CD4-positive, alpha-beta T cell treated with Interleukin-10 for 1 hour (primary cell): ENCODE results near the gene SDHAF1.
A peak's percentile ranks its signal among the peaks of the same experiment; 100 is the strongest.

ENCODE experiments used
- DNase-seq: peaks from one replicate; pipeline ENCODE4 v3.0.0-alpha.2; 2020

SDHAF1 gene

DNA sequence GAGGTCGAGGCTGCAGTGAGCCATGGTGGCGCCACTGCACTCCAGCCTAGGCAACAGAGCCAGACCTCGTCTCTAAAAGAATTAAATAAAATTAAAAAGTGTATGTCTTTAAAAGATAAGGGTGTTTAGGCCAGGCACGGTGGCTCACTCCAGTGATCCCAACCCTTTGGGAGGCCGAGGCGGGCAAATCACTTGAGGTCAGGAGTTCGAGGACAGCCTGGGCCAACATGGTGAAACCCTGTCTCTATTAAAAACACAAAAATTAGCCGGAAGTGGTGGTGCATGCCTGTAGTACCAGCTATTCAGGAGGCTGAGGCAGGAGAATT is 7.5 kb upstream of the SDHAF1 start:
- DNase-seq = no peak

- no peak for DNase-seq
These were observed 6.2 kb upstream of the SDHAF1 start for GRCh38 chr19:35988824-35989223.

DNA sequence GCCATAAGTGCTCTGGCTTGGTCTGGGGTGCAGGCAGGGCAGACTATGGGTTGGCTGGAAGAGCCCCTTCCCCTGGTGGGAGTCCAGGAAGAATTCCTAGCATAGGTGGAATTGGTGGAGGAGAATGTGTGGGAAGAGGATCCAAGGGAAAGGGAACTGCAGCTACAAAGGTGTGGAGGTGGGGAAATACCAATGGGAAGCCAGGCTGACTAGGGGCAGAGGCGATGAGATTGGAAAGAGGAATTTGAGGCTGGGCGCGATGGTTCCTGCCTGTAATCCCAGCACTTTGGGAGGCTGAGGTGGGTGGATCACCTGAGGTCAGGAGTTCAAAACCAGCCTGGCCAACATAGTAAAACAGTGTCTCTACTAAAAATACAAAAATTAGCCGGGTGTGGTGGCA is 4.8 kb upstream of the SDHAF1 start:
- DNase-seq = no peak

DNA sequence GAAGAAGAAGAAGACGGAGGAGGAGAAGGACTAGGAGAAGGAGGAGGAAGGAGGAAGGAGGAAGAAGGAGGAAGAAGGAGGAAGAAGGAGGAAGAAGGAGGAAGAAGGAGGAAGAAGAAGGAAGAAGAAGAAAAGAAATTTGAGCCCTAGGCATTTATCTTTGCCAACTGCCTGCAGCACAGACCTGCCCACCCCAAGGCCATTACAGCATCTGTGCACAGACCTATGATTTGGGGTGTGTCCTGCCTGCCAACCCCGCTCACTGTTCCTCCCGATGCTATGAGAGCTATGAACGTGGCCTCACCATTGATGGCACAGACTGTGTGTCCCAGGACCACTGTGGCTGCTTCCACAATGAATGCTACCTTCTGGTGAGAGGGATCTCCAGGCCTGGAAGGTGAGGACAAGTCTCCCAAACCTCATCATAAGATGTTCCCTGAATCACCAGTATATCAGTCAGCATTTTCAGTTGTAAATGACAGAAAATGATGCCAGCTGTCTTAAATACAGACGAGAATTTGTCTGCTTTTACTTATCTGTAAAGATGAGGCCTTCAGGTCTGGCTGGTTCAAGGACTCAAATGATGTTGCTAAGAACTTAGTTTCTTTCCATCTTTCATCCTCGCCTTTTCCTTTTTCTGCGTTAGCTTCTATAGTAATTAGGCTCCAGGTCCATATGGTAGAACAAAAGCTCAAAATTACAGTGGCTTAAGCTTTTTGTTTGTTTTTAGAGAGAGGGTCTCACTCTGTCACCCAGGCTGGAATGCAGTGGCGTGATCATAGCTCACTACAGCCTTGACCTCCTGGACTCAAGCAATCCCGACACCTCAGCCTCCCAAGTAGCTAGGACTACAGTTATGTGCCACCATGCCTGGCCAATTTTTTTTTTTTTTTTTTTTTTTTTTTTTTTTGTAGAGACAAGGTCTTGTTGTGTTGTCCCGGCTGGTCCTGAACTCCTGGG is 3.9 kb upstream of the SDHAF1 start:
- DNase-seq = no peak

GRCh38 chr19:35991731-35992450 is 3.1 kb upstream of the SDHAF1 start:
- DNase-seq = no peak

GRCh38 chr19:35992907-35993765 is 1.9 kb upstream of the SDHAF1 start:
- no peak for DNase-seq

GRCh38 chr19:35993923-35994598 is 927 bp upstream of the SDHAF1 start:
- no peak for DNase-seq

DNA sequence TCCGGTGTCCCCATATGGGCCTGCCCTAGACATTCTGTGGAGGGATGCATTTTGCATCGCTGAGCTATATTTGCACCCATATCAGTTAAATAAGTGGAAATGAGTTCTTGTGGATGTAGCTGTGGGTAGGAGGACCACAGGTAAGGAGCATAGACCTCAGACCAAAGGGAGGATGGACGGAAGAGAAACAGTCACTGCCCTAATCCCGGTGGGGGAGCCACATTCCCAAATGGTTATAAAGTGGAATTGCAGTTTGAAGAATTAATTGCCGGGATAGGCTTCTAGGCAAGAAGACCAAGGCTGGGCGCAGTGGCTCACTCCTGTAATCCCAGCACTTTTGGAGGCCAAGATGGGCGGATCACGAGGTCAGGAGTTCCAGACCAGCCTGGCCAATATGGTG is 1.8 kb downstream of the SDHAF1 start:
- DNase-seq = no peak

- DNase-seq = no peak
These were observed 6.6 kb downstream of the SDHAF1 start for GRCh38 chr19:36001605-36002004.

- no peak for DNase-seq
These were observed 8.3 kb downstream of the SDHAF1 start for GRCh38 chr19:36003284-36003683.

DNA sequence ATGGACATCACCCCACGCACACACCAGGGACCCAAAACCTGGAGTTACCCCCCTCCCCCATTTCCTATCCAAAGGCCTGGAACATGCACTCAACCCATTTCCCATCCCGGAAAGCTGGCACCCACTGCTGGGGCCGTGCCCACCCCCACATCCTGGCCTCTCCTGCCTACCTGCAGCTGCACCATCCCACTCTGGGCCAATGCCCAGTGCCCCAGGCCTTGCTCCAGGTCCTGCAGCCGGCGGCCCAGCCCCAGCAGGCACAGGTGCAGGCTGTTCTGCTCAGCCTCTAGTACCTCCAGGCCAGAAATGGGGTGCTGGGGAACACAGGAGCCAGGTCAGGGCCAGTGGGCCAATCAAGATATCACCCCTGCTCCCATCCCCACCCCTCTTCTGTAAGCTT is 12.0 kb downstream of the SDHAF1 start:
- no peak for DNase-seq

DNA sequence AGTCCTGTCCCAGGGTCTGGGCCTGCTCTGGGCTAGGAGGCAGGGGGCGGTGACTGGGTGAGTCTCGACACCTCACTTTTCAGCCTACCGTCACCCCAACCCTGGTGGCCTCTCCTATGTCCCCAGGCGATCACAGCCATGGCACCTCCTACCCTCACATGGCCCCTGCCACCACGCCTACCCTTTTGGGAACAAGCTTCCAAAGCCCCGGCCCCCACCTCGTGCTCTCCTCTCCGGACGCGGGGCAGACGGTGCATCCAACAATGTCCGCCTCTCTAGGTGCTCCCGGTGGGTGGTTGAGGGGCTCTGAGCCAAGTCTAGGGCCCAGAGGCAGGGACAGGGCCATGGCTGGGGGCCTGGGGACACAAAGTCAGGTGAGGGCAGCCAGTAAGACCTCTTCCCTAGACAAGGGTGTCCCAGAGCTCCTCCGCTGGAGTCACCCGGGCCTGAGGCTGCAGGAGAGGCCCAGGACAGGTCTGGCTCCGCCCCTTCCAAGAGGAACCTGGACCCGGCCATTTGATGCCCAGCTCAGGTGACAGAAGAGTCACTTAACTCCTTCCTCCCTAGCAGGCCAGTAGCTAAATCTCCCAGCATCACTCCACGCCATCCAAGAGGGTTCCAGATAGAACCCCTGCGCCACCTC is 13.5 kb downstream of the SDHAF1 start, which contains the start of gene SYNE4:
Gene SYNE4, minus strand, starts transcription at position 478 of the 643 bp plus-strand sequence. Its CDS starts 132 bp downstream, at position 346.
- DNase-seq = no peak

DNA sequence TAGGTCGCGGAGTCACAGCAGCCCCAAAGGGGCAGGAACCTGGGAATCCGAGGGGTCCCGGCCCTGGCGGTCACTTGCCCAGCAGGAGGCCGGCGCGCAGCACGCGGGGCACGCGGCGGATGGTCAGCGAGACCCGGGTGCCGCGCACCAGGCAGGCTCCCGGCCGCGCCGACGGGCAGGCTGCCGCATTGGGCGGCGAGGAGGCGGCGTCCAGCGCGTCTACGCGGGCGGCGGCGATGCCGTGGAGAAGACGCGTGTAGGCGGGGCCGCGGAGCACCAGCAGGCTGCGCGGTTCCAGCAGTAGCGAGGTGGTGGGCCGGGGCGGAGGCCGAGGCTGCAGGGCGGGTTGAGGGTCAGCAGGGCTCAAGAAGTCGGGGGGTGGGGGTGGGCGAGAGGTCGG is 14.2 kb downstream of the SDHAF1 start:
- DNase-seq = peak; percentile 44

DNA sequence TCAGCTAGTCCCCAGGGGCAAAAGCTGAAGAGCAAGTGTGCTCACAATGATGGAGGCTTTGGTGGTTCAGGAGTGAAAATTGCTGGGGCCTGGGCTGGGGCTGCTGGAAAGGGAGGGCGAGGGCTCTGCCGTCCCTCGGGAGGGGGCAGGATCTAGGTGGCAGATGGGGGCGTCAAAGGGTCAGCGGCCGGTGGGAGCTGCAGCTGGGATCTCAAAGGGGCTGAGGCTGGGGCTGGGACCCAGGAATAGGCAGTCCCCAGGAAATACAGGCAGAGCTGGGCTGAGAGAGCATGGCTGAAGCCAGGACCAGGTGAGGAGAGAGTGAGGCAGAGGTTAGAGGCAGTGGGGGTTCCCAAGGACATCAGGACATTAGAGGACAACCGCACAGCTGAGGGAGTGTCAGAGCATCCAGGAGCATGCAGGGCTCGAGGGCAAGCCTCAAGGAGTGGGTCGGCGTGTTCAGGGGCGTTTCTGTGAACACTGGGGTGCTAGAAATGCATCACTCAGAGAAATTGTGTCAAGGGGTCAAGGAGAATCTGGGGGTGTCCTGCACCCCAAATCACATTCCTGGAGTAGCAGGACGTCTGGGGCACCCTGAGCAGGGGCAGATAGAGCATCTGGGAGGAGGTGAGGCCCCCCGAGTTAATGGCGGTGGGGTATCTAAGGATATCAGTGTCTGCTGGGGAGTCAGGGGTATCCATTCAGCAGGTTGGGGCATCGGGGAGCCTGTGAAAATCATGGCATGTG is 14.8 kb downstream of the SDHAF1 start:
- DNase-seq = no peak

DNA sequence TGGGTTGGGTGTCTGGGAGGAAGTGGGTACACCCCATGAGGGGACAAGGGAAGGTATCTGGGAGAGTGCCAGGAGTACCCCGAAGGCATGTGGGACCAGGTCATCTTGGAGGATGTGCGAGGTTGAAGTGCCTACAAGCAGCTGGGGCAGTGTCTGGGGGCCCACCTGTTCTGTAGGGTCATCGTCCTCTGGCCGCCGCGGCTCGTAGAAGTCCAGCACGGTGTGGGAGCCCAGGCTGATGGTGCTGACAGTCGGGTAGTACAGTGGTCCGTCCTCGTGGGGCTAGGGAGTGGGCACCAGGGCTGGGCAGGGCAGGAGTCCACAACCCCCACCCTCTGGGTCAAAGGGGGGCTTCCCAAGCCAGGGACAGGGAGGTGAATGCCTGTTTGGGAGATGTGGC is 15.4 kb downstream of the SDHAF1 start:
- DNase-seq = no peak

GRCh38 chr19:36013280-36014011 is 18.5 kb downstream of the SDHAF1 start:
- no peak for DNase-seq

GRCh38 chr19:36014012-36014924 is 19.3 kb downstream of the SDHAF1 start, which contains the start of gene ALKBH6:
TSS of gene ALKBH6 (minus strand) at chr19:36014213. CDS start at chr19:36013397, 816 bp downstream.
- peak; percentile 99 for DNase-seq

DNA sequence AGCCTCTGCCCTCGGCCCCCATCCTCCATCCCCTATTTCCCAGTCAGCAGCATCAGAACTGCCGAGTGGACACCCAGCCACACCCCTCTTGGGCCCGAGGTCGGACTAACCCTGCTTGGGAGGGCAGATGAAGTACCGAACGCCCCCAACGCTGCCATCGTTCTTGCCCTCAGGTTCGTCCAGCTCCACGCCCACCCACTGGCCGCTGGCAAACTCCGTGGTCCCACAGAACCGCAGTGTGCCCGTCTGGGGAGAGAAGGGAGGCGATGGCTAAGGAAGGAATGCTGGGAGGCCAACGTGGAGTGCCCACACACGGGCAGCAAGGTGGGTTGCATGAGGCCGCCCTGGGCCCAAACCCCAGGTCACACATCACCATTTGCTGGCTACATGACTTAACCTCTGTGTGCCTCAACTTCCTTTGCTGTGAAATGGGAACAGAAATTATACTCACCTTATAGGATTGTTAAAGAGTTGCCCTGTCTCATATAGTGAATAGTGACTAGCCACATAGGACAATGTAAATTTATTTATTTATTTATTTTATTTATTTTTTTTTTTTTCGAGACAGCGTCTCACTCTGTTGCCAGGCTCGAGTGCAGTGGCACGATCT is 24.2 kb downstream of the SDHAF1 start:
- no peak for DNase-seq

DNA sequence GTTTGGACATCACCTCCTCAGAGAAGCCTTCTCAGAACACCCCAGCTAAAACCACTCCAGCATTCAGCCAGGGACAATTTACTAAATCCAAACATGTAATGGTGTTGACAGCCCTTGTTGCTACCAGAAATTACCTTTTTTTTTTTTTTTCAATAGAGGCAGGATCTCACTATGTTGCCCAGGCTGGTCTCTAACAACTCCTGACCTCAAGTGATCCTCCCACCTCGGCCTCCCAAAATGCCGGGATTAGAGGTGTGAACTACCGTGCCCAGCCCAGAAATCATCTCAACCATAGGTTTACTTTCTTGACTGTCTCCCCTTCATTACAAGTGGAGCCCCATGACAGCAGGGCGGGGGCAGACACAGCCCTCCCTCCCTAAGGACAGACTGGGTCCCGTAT is 28.4 kb downstream of the SDHAF1 start:
- DNase-seq = no peak
